NCI-H345 treated with DMSO at 0.1 percent for 48 hours (cell line): ENCODE results near the gene CNPY2.

ENCODE experiments used
- DNase-seq: peaks from one replicate; lab custom pipeline; 2025; ENCODE audit not compliant: unreplicated experiment; lab: John Stamatoyannopoulos, UW

Gene CNPY2

DNA sequence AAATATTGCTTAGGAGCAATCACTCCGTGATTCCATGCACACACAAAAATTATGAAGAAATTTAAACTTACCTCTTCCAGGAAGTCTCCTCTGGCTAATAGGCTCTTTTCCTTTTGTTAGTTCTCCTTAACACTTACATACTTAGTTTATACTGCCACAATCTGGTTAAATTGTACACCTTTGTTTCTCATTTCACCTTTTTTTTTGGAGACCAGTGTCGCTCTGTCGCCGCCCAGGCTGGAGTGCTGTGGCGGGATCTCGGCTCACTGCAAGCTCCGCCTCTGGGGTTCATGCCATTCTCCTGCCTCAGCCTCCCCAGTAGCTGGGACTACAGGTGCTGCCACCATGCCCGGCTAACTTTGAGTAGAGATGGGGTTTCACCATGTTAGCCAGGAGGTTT is 55.4 kb downstream of the CNPY2 start:
- DNase-seq = no peak
